Uterus (tissue), 4 donors: ENCODE data around the gene PTPRD. TPM values are rescaled to one million over a fixed set of nuclear protein-coding genes. Genes with fewer than 3 reads are reported as not detected.

Source experiments
- DNase-seq, 2 donors: peaks; one replicate each; pipeline ENCODE4 v3.0.0-alpha.2; 2019 to 2020
- H3K27ac ChIP-seq, 2 donors: fragments of 200-600 bp; sonication (generic); 1 replicate in 1 of 2; 2 replicates in 1 of 2; pipeline ENCODE4 v1.5.1; 2016 to 2018
- H3K27me3 ChIP-seq, 2 donors: fragments of 200-600 bp; sonication (generic); one replicate each; pipeline ENCODE4 v1.5.1; 2018 to 2019; ENCODE audit warnings: control low read depth in 1 of 2
- H3K36me3 ChIP-seq, 2 donors: fragments of 200-600 bp; sonication (generic); one replicate each; pipeline ENCODE4 v1.5.1; 2019; ENCODE audit warnings: control low read depth in 1 of 2
- H3K4me1 ChIP-seq, 2 donors: fragments of 200-600 bp; sonication (generic); one replicate each; pipeline ENCODE4 v1.5.1; 2018 to 2019; ENCODE audit warnings: control low read depth in 1 of 2
- H3K4me3 ChIP-seq, 2 donors: fragments of 200-600 bp; sonication (generic); 1 replicate in 1 of 2; 2 replicates in 1 of 2; pipeline ENCODE4 v1.5.1; 2018 to 2019; ENCODE audit warnings: mild to moderate bottlenecking in 1 of 2
- H3K9me3 ChIP-seq, 2 donors: fragments of 200-600 bp; sonication (generic); one replicate each; pipeline ENCODE4 v1.5.1; 2019; ENCODE audit warnings: control low read depth in 1 of 2
- CTCF ChIP-seq, 4 experiments: fragments of 200-600 bp in 2 of 4; fragments of 450-650 bp in 2 of 4; sonication (generic) in 2 of 4; IDR thresholded peaks; one replicate each; pipeline ENCODE4 v1.5.1; 2016 to 2019; ENCODE audit warnings: antibody characterized with exemption in 4 of 4, mild to moderate bottlenecking in 2 of 4, moderate library complexity in 1 of 4
- POLR2A ChIP-seq, 2 donors: fragments of 450-650 bp; IDR thresholded peaks; one replicate each; pipeline ENCODE4 v1.6.1; 2016; ENCODE audit warnings: antibody characterized with exemption in 2 of 2, mild to moderate bottlenecking in 1 of 2, moderate library complexity in 1 of 2
- intact Hi-C: fragments of 100-400 bp; cut with DNase I; formaldehyde crosslinking; loops from one replicate; pipeline ENCODE4 v1.15.1; 2023; ENCODE audit warnings: low total_unique reads
- total RNA-seq, 4 donors: library from RNA; depleted of rRNA in 3 of 4; stranded (reverse); fragments of >200 nt in 3 of 4; gene quantifications; one replicate each; pipeline versions ENCODE4 v1.1.0 to v1.2.4, GENCODE V29; 2014 to 2023
- donor health status: DM: yes; HTN: yes; CAD: no.

Gene PTPRD
- total RNA-seq, 4 donors from 2014 or later, result 1.2 to 136 (median 26.4) TPM

GRCh38 chr9:10052181-10052580, 560.6 kb downstream of the PTPRD start:
- Histone ChIP-seq H3K27ac (no peak overlapping the region), H3K4me1 (no peaks in the 10 kb centered on the region), H3K4me3 (no peak overlapping the region), H3K9me3 (no peaks in the 10 kb centered on the region), H3K27me3 (no peaks in the 10 kb centered on the region), H3K36me3 (peaks cover 0 to 3% of the 10 kb centered on the region in 2 donors)
- no peak for DNase-seq
- TF ChIP-seq CTCF (IDR thresholded peaks at IDR 0.05) (no peak), POLR2A (IDR thresholded peaks at IDR 0.05) (no peak)
- intact Hi-C loops, result no loop called here

- Histone ChIP-seq H3K27ac (no peak overlapping the region), H3K4me3 (no peak overlapping the region), H3K4me1 (no peaks in the 10 kb centered on the region), H3K27me3 (no peaks in the 10 kb centered on the region), H3K36me3 (no peaks in the 10 kb centered on the region), H3K9me3 (no peaks in the 10 kb centered on the region)
- intact Hi-C loops, result no loop called here
- no peak for DNase-seq
- TF ChIP-seq POLR2A (IDR thresholded peaks at IDR 0.05) (no peak), CTCF (IDR thresholded peaks at IDR 0.05) (no peak)
Measured at GRCh38 chr9:10050016-10050415, 562.8 kb downstream of the PTPRD start.

GRCh38 chr9:10048994-10049393, 563.8 kb downstream of the PTPRD start:
- H3K27ac ChIP-seq, result no peak overlapping the region
- H3K4me1 ChIP-seq, result no peaks in the 10 kb centered on the region
- no peaks in the 10 kb centered on the region for H3K27me3 ChIP-seq
- TF ChIP-seq CTCF (IDR thresholded peaks at IDR 0.05), result no peak
- TF ChIP-seq POLR2A (IDR thresholded peaks at IDR 0.05), result no peak
- intact Hi-C loops, result no loop called here
- H3K9me3 ChIP-seq, result no peaks in the 10 kb centered on the region
- DNase-seq, result no peak
- no peaks in the 10 kb centered on the region for H3K36me3 ChIP-seq
- no peak overlapping the region for H3K4me3 ChIP-seq

GRCh38 chr9:10045598-10045997, 567.2 kb downstream of the PTPRD start:
- no peak for TF ChIP-seq POLR2A (IDR thresholded peaks at IDR 0.05)
- TF ChIP-seq CTCF (IDR thresholded peaks at IDR 0.05), result no peak
- no peaks in the 10 kb centered on the region for H3K4me1 ChIP-seq
- no peak for DNase-seq
- no peaks in the 10 kb centered on the region for H3K36me3 ChIP-seq
- H3K4me3 ChIP-seq, result no peak overlapping the region
- no peak overlapping the region for H3K27ac ChIP-seq
- H3K27me3 ChIP-seq, result no peaks in the 10 kb centered on the region
- intact Hi-C loops, result no loop called here
- H3K9me3 ChIP-seq, result no peaks in the 10 kb centered on the region

- DNase-seq, result no peak
- intact Hi-C loops, result no loop called here
- Histone ChIP-seq H3K4me3 (no peak overlapping the region), H3K4me1 (no peaks in the 10 kb centered on the region), H3K9me3 (no peaks in the 10 kb centered on the region), H3K27me3 (no peaks in the 10 kb centered on the region), H3K36me3 (no peaks in the 10 kb centered on the region), H3K27ac (no peak overlapping the region)
- TF ChIP-seq CTCF (IDR thresholded peaks at IDR 0.05) (no peak), POLR2A (IDR thresholded peaks at IDR 0.05) (no peak)
Measured at GRCh38 chr9:10041726-10042229, 571.0 kb downstream of the PTPRD start.
